ENCODE measurements around the gene ZNF616.

DNA sequence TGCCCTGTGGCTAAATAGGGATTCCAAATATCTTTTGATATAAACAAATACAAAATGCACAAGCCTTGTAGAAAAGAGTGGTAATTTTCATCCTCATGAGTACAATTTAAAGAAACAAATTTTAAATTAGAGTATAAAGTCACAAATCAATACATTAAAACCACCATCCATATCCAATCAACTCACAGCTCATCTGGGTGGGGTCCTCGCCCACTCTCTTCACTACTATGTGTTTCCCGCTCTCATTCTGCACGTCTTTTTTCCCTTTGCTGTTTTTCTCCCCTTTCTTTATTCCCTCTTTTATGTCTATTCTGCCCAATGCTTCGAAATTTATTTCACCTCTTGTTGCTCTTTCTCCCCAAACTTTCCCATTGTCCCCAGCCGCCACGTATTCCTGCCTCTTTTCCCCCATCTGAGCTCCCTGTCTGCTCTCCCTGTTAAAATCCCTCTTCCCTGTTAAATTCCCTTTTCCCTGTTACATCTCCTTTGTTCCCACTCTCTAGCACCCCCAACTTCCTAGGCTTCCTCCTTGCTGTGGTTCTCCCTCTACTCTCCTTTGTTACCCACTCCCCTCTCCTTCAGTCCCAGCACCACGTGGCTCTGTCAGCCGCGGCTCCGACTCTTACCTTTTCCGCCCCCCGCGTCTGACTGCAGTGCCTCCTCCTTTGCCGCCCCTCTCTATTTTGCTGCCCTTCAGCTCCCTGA is 1.3 kb downstream of the ZNF616 start:
- TF ChIP-seq POLR2AphosphoS5 (IDR thresholded peaks at IDR 0.05; ENCODE audit: low read depth) (peak; percentile 5), EZH2phosphoT487 (IDR thresholded peaks at IDR 0.05; ENCODE audit: unreplicated experiment) (no peak), CREB1 (CRISPR knock-in tag; IDR thresholded peaks at IDR 0.05; ENCODE audit: low read depth) (no peak), JUNB (IDR thresholded peaks at IDR 0.05; ENCODE audit: unreplicated experiment) (no peak), STAT1 (IDR thresholded peaks at IDR 0.05; ENCODE audit: unreplicated experiment) (no peak), EZH2 (IDR thresholded peaks at IDR 0.05; ENCODE audit: low read depth, unreplicated experiment) (no peak), ZNF331 (CRISPR knock-in tag; IDR thresholded peaks at IDR 0.05; ENCODE audit: low read depth) (no peak), NANOG (IDR thresholded peaks at IDR 0.05; ENCODE audit: borderline replicate concordance) (no peak), ZNF114 (CRISPR knock-in tag; IDR thresholded peaks at IDR 0.05) (no peak)
- TF ChIP-seq, protein P1, sequence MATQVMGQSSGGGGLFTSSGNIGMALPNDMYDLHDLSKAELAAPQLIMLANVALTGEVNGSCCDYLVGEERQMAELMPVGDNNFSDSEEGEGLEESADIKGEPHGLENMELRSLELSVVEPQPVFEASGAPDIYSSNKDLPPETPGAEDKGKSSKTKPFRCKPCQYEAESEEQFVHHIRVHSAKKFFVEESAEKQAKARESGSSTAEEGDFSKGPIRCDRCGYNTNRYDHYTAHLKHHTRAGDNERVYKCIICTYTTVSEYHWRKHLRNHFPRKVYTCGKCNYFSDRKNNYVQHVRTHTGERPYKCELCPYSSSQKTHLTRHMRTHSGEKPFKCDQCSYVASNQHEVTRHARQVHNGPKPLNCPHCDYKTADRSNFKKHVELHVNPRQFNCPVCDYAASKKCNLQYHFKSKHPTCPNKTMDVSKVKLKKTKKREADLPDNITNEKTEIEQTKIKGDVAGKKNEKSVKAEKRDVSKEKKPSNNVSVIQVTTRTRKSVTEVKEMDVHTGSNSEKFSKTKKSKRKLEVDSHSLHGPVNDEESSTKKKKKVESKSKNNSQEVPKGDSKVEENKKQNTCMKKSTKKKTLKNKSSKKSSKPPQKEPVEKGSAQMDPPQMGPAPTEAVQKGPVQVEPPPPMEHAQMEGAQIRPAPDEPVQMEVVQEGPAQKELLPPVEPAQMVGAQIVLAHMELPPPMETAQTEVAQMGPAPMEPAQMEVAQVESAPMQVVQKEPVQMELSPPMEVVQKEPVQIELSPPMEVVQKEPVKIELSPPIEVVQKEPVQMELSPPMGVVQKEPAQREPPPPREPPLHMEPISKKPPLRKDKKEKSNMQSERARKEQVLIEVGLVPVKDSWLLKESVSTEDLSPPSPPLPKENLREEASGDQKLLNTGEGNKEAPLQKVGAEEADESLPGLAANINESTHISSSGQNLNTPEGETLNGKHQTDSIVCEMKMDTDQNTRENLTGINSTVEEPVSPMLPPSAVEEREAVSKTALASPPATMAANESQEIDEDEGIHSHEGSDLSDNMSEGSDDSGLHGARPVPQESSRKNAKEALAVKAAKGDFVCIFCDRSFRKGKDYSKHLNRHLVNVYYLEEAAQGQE (IDR thresholded peaks at IDR 0.05; ENCODE audit: unreplicated experiment) = no peak
- TF ChIP-seq, protein P2, sequence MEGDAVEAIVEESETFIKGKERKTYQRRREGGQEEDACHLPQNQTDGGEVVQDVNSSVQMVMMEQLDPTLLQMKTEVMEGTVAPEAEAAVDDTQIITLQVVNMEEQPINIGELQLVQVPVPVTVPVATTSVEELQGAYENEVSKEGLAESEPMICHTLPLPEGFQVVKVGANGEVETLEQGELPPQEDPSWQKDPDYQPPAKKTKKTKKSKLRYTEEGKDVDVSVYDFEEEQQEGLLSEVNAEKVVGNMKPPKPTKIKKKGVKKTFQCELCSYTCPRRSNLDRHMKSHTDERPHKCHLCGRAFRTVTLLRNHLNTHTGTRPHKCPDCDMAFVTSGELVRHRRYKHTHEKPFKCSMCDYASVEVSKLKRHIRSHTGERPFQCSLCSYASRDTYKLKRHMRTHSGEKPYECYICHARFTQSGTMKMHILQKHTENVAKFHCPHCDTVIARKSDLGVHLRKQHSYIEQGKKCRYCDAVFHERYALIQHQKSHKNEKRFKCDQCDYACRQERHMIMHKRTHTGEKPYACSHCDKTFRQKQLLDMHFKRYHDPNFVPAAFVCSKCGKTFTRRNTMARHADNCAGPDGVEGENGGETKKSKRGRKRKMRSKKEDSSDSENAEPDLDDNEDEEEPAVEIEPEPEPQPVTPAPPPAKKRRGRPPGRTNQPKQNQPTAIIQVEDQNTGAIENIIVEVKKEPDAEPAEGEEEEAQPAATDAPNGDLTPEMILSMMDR (conservative IDR thresholded peaks at IDR 0.05; ENCODE audit: low read depth in 2 of 2) = 0 out of 4 replicates have a peak, but pooled peaks of 1 of the 2 experiments have one; percentile 0
- TF ChIP-seq, protein P3, sequence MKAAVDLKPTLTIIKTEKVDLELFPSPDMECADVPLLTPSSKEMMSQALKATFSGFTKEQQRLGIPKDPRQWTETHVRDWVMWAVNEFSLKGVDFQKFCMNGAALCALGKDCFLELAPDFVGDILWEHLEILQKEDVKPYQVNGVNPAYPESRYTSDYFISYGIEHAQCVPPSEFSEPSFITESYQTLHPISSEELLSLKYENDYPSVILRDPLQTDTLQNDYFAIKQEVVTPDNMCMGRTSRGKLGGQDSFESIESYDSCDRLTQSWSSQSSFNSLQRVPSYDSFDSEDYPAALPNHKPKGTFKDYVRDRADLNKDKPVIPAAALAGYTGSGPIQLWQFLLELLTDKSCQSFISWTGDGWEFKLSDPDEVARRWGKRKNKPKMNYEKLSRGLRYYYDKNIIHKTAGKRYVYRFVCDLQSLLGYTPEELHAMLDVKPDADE (IDR thresholded peaks at IDR 0.05) = no peak
- TF ChIP-seq, protein P4, sequence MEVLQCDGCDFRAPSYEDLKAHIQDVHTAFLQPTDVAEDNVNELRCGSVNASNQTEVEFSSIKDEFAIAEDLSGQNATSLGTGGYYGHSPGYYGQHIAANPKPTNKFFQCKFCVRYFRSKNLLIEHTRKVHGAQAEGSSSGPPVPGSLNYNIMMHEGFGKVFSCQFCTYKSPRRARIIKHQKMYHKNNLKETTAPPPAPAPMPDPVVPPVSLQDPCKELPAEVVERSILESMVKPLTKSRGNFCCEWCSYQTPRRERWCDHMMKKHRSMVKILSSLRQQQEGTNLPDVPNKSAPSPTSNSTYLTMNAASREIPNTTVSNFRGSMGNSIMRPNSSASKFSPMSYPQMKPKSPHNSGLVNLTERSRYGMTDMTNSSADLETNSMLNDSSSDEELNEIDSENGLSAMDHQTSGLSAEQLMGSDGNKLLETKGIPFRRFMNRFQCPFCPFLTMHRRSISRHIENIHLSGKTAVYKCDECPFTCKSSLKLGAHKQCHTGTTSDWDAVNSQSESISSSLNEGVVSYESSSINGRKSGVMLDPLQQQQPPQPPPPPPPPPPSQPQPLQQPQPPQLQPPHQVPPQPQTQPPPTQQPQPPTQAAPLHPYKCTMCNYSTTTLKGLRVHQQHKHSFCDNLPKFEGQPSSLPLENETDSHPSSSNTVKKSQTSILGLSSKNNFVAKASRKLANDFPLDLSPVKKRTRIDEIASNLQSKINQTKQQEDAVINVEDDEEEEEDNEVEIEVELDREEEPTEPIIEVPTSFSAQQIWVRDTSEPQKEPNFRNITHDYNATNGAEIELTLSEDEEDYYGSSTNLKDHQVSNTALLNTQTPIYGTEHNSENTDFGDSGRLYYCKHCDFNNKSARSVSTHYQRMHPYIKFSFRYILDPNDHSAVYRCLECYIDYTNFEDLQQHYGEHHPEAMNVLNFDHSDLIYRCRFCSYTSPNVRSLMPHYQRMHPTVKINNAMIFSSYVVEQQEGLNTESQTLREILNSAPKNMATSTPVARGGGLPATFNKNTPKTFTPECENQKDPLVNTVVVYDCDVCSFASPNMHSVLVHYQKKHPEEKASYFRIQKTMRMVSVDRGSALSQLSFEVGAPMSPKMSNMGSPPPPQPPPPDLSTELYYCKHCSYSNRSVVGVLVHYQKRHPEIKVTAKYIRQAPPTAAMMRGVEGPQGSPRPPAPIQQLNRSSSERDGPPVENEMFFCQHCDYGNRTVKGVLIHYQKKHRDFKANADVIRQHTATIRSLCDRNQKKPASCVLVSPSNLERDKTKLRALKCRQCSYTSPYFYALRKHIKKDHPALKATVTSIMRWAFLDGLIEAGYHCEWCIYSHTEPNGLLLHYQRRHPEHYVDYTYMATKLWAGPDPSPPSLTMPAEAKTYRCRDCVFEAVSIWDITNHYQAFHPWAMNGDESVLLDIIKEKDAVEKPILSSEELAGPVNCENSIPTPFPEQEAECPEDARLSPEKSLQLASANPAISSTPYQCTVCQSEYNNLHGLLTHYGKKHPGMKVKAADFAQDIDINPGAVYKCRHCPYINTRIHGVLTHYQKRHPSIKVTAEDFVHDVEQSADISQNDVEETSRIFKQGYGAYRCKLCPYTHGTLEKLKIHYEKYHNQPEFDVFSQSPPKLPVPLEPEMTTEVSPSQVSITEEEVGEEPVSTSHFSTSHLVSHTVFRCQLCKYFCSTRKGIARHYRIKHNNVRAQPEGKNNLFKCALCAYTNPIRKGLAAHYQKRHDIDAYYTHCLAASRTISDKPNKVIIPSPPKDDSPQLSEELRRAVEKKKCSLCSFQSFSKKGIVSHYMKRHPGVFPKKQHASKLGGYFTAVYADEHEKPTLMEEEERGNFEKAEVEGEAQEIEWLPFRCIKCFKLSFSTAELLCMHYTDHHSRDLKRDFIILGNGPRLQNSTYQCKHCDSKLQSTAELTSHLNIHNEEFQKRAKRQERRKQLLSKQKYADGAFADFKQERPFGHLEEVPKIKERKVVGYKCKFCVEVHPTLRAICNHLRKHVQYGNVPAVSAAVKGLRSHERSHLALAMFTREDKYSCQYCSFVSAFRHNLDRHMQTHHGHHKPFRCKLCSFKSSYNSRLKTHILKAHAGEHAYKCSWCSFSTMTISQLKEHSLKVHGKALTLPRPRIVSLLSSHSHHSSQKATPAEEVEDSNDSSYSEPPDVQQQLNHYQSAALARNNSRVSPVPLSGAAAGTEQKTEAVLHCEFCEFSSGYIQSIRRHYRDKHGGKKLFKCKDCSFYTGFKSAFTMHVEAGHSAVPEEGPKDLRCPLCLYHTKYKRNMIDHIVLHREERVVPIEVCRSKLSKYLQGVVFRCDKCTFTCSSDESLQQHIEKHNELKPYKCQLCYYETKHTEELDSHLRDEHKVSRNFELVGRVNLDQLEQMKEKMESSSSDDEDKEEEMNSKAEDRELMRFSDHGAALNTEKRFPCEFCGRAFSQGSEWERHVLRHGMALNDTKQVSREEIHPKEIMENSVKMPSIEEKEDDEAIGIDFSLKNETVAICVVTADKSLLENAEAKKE (CRISPR knock-in tag; IDR thresholded peaks at IDR 0.05) = no peak
